HG02623 (cell line): Measurements from ENCODE around the gene ELL2.
"Not testable (repeated sequence)": the region's sequence is repeated elsewhere in the genome, so short reads cannot be mapped to it uniquely, and the experiment has no call there.

Experiments used
- ATAC-seq: cut with Tn5 transposase; IDR thresholded peaks from one replicate; pipeline ENCODE4 v1.9.1; 2021; ENCODE audit warnings: moderate library complexity; ENCODE audit not compliant: unreplicated experiment

ELL2 gene

GRCh38 chr5:95841914-95842812, 119.5 kb downstream of the ELL2 start:
- no peak for ATAC-seq

DNA sequence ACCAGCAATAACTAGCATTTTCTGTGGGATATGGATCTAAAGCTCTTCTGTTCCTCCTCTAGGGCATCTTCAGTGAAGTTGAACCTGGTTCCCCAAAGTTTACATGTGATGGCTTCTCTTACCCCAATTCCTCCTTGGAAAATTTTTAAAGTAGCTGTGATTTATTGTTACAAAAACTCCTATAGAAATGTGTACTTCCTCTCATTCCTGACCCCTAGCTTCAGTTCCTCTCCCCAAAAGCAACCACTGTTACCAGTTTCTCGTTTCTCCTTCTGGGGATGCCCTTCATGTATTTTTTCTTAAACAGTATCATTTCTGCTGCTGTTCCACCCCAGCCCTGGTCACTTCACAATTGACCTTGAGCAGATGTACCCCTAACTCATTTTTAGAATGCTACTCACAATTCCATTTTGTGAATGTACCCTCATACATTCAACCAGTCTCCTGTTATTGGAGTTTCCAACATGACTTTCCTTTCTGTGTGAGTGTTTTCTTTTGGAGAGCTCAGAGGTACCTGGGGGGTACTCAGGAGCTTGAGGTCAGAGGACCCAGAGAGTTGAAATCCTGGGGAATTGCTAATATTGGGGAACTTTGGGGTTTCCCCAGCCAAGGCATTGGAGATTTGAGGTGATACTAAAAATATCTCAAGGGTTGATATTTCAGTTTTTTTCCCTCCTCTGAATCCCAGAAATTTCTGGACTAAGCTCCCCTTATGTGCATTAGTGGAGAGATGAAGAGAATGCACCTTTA, 120.5 kb downstream of the ELL2 start:
- ATAC-seq, result no peak

GRCh38 chr5:95839658-95840057, 122.0 kb downstream of the ELL2 start:
- no peak for ATAC-seq

GRCh38 chr5:95838556-95838955, 123.1 kb downstream of the ELL2 start:
- no peak for ATAC-seq

- no peak for ATAC-seq
These were observed 123.6 kb downstream of the ELL2 start for GRCh38 chr5:95838001-95838520.

DNA sequence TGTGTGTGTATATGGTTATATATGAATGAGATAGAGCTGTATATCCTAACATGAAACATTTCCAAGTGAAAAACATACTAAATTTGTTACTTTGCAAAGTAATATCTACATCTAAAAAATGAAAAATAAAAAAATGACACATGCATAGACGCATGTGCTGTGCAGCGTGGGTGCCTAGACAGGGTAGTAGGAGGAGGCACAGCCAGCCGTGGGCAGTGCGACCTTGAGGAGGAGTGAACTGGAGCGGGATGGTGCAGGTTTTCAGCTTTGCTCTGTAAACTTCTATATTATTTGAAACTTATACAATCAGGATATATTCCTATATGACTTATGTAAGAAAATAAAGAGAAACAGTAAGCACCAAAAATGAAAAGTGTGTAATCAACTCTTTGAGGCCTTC, 124.2 kb downstream of the ELL2 start:
- no peak for ATAC-seq

DNA sequence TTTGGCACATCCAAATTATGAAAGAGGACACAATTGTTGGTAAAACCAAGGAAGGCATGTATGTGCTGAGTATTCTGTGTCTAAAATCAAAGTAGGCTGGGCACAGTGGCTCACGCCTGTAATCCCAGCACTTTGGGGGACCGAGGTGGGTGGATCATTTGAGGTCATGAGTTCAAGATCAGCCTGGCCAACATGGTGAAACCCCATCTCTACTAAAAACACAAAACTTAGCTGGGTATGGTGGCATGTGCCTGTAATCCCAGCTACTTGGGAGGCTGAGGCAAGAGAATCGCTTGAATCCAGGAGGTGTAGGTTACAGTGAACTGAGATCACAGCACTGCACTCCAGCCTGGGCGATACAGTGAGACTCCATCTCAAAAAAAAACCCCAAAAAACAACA, 124.7 kb downstream of the ELL2 start:
- not testable (repeated sequence) for ATAC-seq

GRCh38 chr5:95836544-95836943, 125.1 kb downstream of the ELL2 start:
- no peak for ATAC-seq

GRCh38 chr5:95835682-95836385, 125.8 kb downstream of the ELL2 start:
- no peak for ATAC-seq
